SH-SY5Y (cell line): ENCODE measurements around the gene TBK1.

Experiments
- GATA2 ChIP-seq: IDR thresholded peaks from 2 replicates; pipeline ENCODE4 v1.6.1; 2011; ENCODE audit warnings: mild to moderate bottlenecking, low read depth, low read length
- GATA3 ChIP-seq: IDR thresholded peaks from 2 replicates; pipeline ENCODE4 v1.6.1; 2011; ENCODE audit warnings: low read depth, mild to moderate bottlenecking, low read length, moderate library complexity

DNA sequence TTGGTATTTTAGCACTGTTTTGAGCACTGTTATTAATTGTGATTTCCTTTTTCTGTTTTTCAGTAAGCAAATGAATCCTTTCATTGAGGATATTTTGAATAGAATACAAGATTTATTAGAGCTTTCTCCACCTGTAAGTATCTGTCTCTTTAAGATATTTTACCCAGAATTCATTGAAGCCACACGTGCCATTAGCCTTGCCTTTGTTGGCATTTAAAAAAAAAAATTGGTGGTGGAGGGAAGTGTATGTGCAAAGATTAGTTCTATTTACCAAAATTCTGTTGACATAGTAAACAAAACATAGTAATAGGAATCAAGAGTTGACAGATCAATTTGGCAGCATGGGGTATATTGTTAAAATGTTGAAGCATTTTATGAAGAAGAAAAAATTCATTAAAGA is 23.9 kb upstream of the TBK1 start:
- TF ChIP-seq GATA2 (no peak), GATA3 (no peak)
